Trophoblast cell (in vitro differentiated cells and primary cell): ENCODE data around the gene ITPK1.

Experiments
- DNase-seq, 2 donors: peaks; one replicate each; pipeline ENCODE4 v3.0.0-alpha.2; 2016
- H2AFZ ChIP-seq: 2 replicates; pipeline ENCODE4 v1.6.1; 2013; ENCODE audit warnings: low read length, moderate library complexity, mild to moderate bottlenecking; ENCODE audit not compliant: insufficient read depth, poor library complexity
- H2AK5ac ChIP-seq: 2 replicates; pipeline ENCODE4 v1.6.1; 2013; ENCODE audit warnings: mild to moderate bottlenecking, low read length
- H2BK120ac ChIP-seq: 2 replicates; pipeline ENCODE4 v1.6.1; 2013; ENCODE audit warnings: low read length, mild to moderate bottlenecking, moderate library complexity; ENCODE audit not compliant: insufficient read depth, poor library complexity
- H2BK12ac ChIP-seq: 2 replicates; pipeline ENCODE4 v1.6.1; 2013; ENCODE audit warnings: mild to moderate bottlenecking, low read length, moderate library complexity
- H2BK5ac ChIP-seq: 2 replicates; pipeline ENCODE4 v1.6.1; 2013; ENCODE audit warnings: low read length, low read depth, moderate library complexity, mild to moderate bottlenecking; ENCODE audit not compliant: poor library complexity
- H3K14ac ChIP-seq: 2 replicates; pipeline ENCODE4 v1.6.1; 2013; ENCODE audit warnings: mild to moderate bottlenecking, low read length
- H3K18ac ChIP-seq: 2 replicates; pipeline ENCODE4 v1.6.1; 2013; ENCODE audit warnings: mild to moderate bottlenecking, low read length
- H3K23ac ChIP-seq: 2 replicates; pipeline ENCODE4 v1.6.1; 2013; ENCODE audit warnings: low read length
- H3K27ac ChIP-seq: 2 replicates; pipeline ENCODE4 v1.5.1; 2013; ENCODE audit warnings: low read depth, mild to moderate bottlenecking, inconsistent platforms, low read length, moderate library complexity
- H3K27me3 ChIP-seq: 2 replicates; pipeline ENCODE4 v1.6.1; 2013; ENCODE audit warnings: inconsistent platforms, mild to moderate bottlenecking, low read length, moderate library complexity; ENCODE audit not compliant: insufficient read depth
- H3K36me3 ChIP-seq, 2 experiments: 1 replicate in 1 of 2; 2 replicates in 1 of 2; pipeline ENCODE4 v1.6.1; 2013; ENCODE audit warnings: low read length in 2 of 2, mild to moderate bottlenecking in 2 of 2, moderate library complexity in 1 of 2; ENCODE audit not compliant: insufficient read depth in 2 of 2, control insufficient read depth in 1 of 2
- H3K4ac ChIP-seq: 2 replicates; pipeline ENCODE4 v1.6.1; 2013; ENCODE audit warnings: low read depth, mild to moderate bottlenecking, low read length, moderate library complexity
- H3K4me1 ChIP-seq, 2 experiments: 1 replicate in 1 of 2; 2 replicates in 1 of 2; pipeline ENCODE4 v1.6.1; 2013; ENCODE audit warnings: low read length in 2 of 2, mild to moderate bottlenecking in 2 of 2, moderate library complexity in 1 of 2; ENCODE audit not compliant: insufficient read depth in 2 of 2, control insufficient read depth in 1 of 2
- H3K4me2 ChIP-seq: 2 replicates; pipeline ENCODE4 v1.6.1; 2013; ENCODE audit warnings: inconsistent platforms, mild to moderate bottlenecking, low read length, moderate library complexity
- H3K4me3 ChIP-seq: 2 replicates; pipeline ENCODE4 v1.5.1; 2013; ENCODE audit warnings: mild to moderate bottlenecking, low read depth, low read length, inconsistent platforms
- H3K79me1 ChIP-seq: one replicate; pipeline ENCODE4 v1.6.1; 2013; ENCODE audit warnings: low read length
- H3K79me2 ChIP-seq: 2 replicates; pipeline ENCODE4 v1.6.1; 2013; ENCODE audit warnings: low read length, mild to moderate bottlenecking; ENCODE audit not compliant: control insufficient read depth, insufficient read depth, poor library complexity
- H3K9ac ChIP-seq: 2 replicates; pipeline ENCODE4 v1.6.1; 2013; ENCODE audit warnings: mild to moderate bottlenecking, low read length
- H3K9me3 ChIP-seq: 2 replicates; pipeline ENCODE4 v1.6.1; 2013; ENCODE audit warnings: low read depth, mild to moderate bottlenecking, control low read depth, inconsistent platforms, low read length; ENCODE audit not compliant: insufficient read depth
- H4K12ac ChIP-seq: 2 replicates; pipeline ENCODE4 v1.6.1; 2013; ENCODE audit warnings: low read depth, mild to moderate bottlenecking, low read length, moderate library complexity
- H4K8ac ChIP-seq: 2 replicates; pipeline ENCODE4 v1.6.1; 2013; ENCODE audit warnings: low read depth, mild to moderate bottlenecking, low read length, moderate library complexity
- H4K91ac ChIP-seq: one replicate; pipeline ENCODE4 v1.6.1; 2013; ENCODE audit warnings: low read depth, mild to moderate bottlenecking, low read length, moderate library complexity
- WGBS: extraction: QIAGEN DNeasy Blood & Tissue Kit; methylation state at CpG from one replicate; pipeline ENCODE4 v1.1.7; 2013; ENCODE audit warnings: missing lambda C conversion rate; ENCODE audit not compliant: insufficient read length, insufficient coverage; ENCODE audit errors: extremely low coverage; 5-methylcytosine and 5-hydroxymethylcytosine counted together

The ITPK1 gene

GRCh38 chr14:93003945-93004698, 111.6 kb downstream of the ITPK1 start:
- no peak overlapping the region for H3K9ac ChIP-seq
- no peaks in the 10 kb centered on the region for H3K79me1 ChIP-seq
- H3K18ac ChIP-seq, result no peak overlapping the region
- no peak overlapping the region for H2AFZ ChIP-seq
- no peaks in the 10 kb centered on the region for H3K4me1 ChIP-seq
- no peak overlapping the region for H2BK5ac ChIP-seq
- H2AK5ac ChIP-seq, result no peak overlapping the region
- H3K27ac ChIP-seq, result no peak overlapping the region
- no peak overlapping the region for H4K12ac ChIP-seq
- H3K14ac ChIP-seq, result no peak overlapping the region
- H4K91ac ChIP-seq, result no peak overlapping the region
- no peaks in the 10 kb centered on the region for H3K79me2 ChIP-seq
- H3K9me3 ChIP-seq, result peaks cover under 1% of the 10 kb centered on the region
- no peak overlapping the region for H2BK120ac ChIP-seq
- no peaks in the 10 kb centered on the region for H3K36me3 ChIP-seq
- H4K8ac ChIP-seq, result no peak overlapping the region
- H3K4me2 ChIP-seq, result no peak overlapping the region
- H2BK12ac ChIP-seq, result no peak overlapping the region
- WGBS, result no CpG with 5 or more reads among the region's 18 CpGs
- H3K4me3 ChIP-seq, result no peak overlapping the region
- H3K4ac ChIP-seq, result no peak overlapping the region
- no peaks in the 10 kb centered on the region for H3K27me3 ChIP-seq
- no peak for DNase-seq
- H3K23ac ChIP-seq, result peak overlapping the region; percentile 47

- H2AK5ac ChIP-seq, result no peak overlapping the region
- no peak overlapping the region for H2BK5ac ChIP-seq
- no peak overlapping the region for H2BK120ac ChIP-seq
- H3K4me1 ChIP-seq, result no peaks in the 10 kb centered on the region
- H4K8ac ChIP-seq, result no peak overlapping the region
- H4K12ac ChIP-seq, result no peak overlapping the region
- no peak overlapping the region for H3K4me2 ChIP-seq
- H3K18ac ChIP-seq, result no peak overlapping the region
- H3K27ac ChIP-seq, result no peak overlapping the region
- no peaks in the 10 kb centered on the region for H3K79me2 ChIP-seq
- no peak overlapping the region for H2AFZ ChIP-seq
- H3K36me3 ChIP-seq, result no peaks in the 10 kb centered on the region
- no peak overlapping the region for H2BK12ac ChIP-seq
- no peak overlapping the region for H3K23ac ChIP-seq
- no peaks in the 10 kb centered on the region for H3K79me1 ChIP-seq
- no peak overlapping the region for H3K9ac ChIP-seq
- no CpG with 5 or more reads among the region's 5 CpGs for WGBS
- H3K27me3 ChIP-seq, result no peaks in the 10 kb centered on the region
- no peak overlapping the region for H3K4ac ChIP-seq
- no peak overlapping the region for H4K91ac ChIP-seq
- no peaks in the 10 kb centered on the region for H3K9me3 ChIP-seq
- no peak overlapping the region for H3K14ac ChIP-seq
- DNase-seq, result no peak
- H3K4me3 ChIP-seq, result no peak overlapping the region
Measured at GRCh38 chr14:93002851-93003298, 112.8 kb downstream of the ITPK1 start.

GRCh38 chr14:93002049-93002448, 113.7 kb downstream of the ITPK1 start:
- no peak for DNase-seq

GRCh38 chr14:92998946-92999345, 116.8 kb downstream of the ITPK1 start:
- no peak overlapping the region for H3K4me2 ChIP-seq
- no peak overlapping the region for H3K27ac ChIP-seq
- H3K18ac ChIP-seq, result no peak overlapping the region
- H3K9me3 ChIP-seq, result no peaks in the 10 kb centered on the region
- no peak overlapping the region for H2BK12ac ChIP-seq
- H3K4me3 ChIP-seq, result no peak overlapping the region
- H3K4ac ChIP-seq, result no peak overlapping the region
- H2AFZ ChIP-seq, result no peak overlapping the region
- H3K79me1 ChIP-seq, result no peaks in the 10 kb centered on the region
- H2AK5ac ChIP-seq, result no peak overlapping the region
- H3K23ac ChIP-seq, result no peak overlapping the region
- H3K36me3 ChIP-seq, result no peaks in the 10 kb centered on the region
- DNase-seq, result no peak
- H4K91ac ChIP-seq, result no peak overlapping the region
- H3K9ac ChIP-seq, result no peak overlapping the region
- peaks cover 2% of the 10 kb centered on the region in 2 experiments for H3K4me1 ChIP-seq
- H3K14ac ChIP-seq, result no peak overlapping the region
- WGBS, result no CpG with 5 or more reads among the region's 10 CpGs
- H2BK5ac ChIP-seq, result no peak overlapping the region
- H2BK120ac ChIP-seq, result no peak overlapping the region
- H3K27me3 ChIP-seq, result no peaks in the 10 kb centered on the region
- H4K12ac ChIP-seq, result no peak overlapping the region
- H4K8ac ChIP-seq, result no peak overlapping the region
- H3K79me2 ChIP-seq, result no peaks in the 10 kb centered on the region

More at GRCh38 chr14:93002049-93002448, 113.7 kb downstream of the ITPK1 start:
- Histone ChIP-seq H2AK5ac (no peak overlapping the region), H3K36me3 (no peaks in the 10 kb centered on the region), H2BK120ac (no peak overlapping the region), H3K4ac (no peak overlapping the region), H2BK5ac (no peak overlapping the region), H3K27ac (no peak overlapping the region), H3K27me3 (no peaks in the 10 kb centered on the region), H3K23ac (no peak overlapping the region), H3K4me2 (no peak overlapping the region), H3K4me1 (no peaks in the 10 kb centered on the region), H3K9ac (no peak overlapping the region), H4K91ac (no peak overlapping the region), H2AFZ (no peak overlapping the region), H4K12ac (no peak overlapping the region), H3K79me1 (no peaks in the 10 kb centered on the region), H2BK12ac (no peak overlapping the region), H3K4me3 (no peak overlapping the region), H3K18ac (no peak overlapping the region), H3K14ac (no peak overlapping the region), H3K9me3 (no peaks in the 10 kb centered on the region), H3K79me2 (no peaks in the 10 kb centered on the region), H4K8ac (no peak overlapping the region)
- WGBS, result no CpG with 5 or more reads among the region's 6 CpGs
